Measurements from ENCODE around the gene NOL7.

NOL7 gene

GRCh38 chr6:13660273-13660672 lies 45.1 kb downstream of the NOL7 start:
- DNase-seq, result no peak

GRCh38 chr6:13660893-13661292 lies 45.8 kb downstream of the NOL7 start:
- DNase-seq, result no peak

GRCh38 chr6:13661647-13662046 lies 46.5 kb downstream of the NOL7 start:
- no peak for DNase-seq

GRCh38 chr6:13662651-13663334 lies 47.7 kb downstream of the NOL7 start:
- DNase-seq, result no peak

- no peak for DNase-seq
Measured at GRCh38 chr6:13663986-13664385, 48.9 kb downstream of the NOL7 start.

- no peak for DNase-seq
Measured at GRCh38 chr6:13664703-13665352, 49.7 kb downstream of the NOL7 start.

- DNase-seq, result no peak
Measured at GRCh38 chr6:13666194-13667105, 51.3 kb downstream of the NOL7 start.

GRCh38 chr6:13667655-13668054 lies 52.5 kb downstream of the NOL7 start:
- DNase-seq, result no peak

- no peak for DNase-seq
Measured at GRCh38 chr6:13668291-13668928, 53.3 kb downstream of the NOL7 start.

- no peak for DNase-seq
Measured at GRCh38 chr6:13669476-13669875, 54.3 kb downstream of the NOL7 start.
